ENCODE measurements around the gene SERPINB7. TPM values are rescaled to one million over a fixed set of nuclear protein-coding genes. Genes with fewer than 3 reads are reported as not detected.
"Not testable (repeated sequence)": the region's sequence is repeated elsewhere in the genome, so short reads cannot be mapped to it uniquely, and the experiment has no call there.

Gene SERPINB7
- total RNA-seq, 4 donors from 2014 or later: not detected

- TF ChIP-seq POLR2A (IDR thresholded peaks at IDR 0.05): no peak
- TF ChIP-seq CTCF (IDR thresholded peaks at IDR 0.05 in 4 of 5, conservative IDR thresholded peaks at IDR 0.05 in 1 of 5): no peak
- Histone ChIP-seq H3K36me3 (no peaks in the 10 kb centered on the region), H3K4me3 (no peak overlapping the region), H3K27ac (no peak overlapping the region), H3K4me1 (no peaks in the 10 kb centered on the region), H3K27me3 (no peaks in the 10 kb centered on the region), H3K9me3 (no peaks in the 10 kb centered on the region)
- ATAC-seq (no peak), DNase-seq (no peak)
- intact Hi-C loops (cut with DNase I; ENCODE audit: low total_unique reads): no loop called here
- in situ Hi-C loops (cut with MboI; ENCODE audit: low sequenced_read_pairs in 4 of 4): no loop called here
Observed at GRCh38 chr18:63753676-63754075, 21.5 kb upstream of the SERPINB7 start.

DNA sequence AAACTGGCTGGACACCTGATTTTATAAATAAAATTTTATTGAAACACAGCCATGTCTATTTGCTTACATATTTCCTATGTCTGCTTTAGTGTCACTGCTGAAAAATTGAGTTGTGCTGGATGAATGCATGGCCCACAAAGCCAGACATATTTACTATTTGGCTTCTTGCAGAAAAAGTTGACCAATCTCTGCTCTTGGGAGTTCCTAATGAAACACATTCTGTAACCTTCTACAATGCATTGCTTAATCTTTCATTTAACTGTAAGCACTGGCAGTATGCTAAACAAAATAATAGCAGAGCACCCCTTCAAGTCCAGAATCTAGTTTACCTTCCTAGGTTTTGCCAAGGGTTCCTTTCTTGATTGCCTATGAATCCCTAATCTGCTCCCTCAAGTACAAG, 17.7 kb upstream of the SERPINB7 start:
- ATAC-seq (no peak), DNase-seq (no peak)
- TF ChIP-seq CTCF (IDR thresholded peaks at IDR 0.05 in 4 of 5, conservative IDR thresholded peaks at IDR 0.05 in 1 of 5) (no peak), POLR2A (IDR thresholded peaks at IDR 0.05) (no peak)
- in situ Hi-C loops (cut with MboI; ENCODE audit: low sequenced_read_pairs in 4 of 4) (no loop called here), intact Hi-C loops (cut with DNase I; ENCODE audit: low total_unique reads) (no loop called here)
- Histone ChIP-seq H3K9me3 (peaks cover 0 to 3% (median 0%) of the 10 kb centered on the region in 3 donors), H3K4me3 (no peak overlapping the region), H3K27ac (no peak overlapping the region), H3K36me3 (no peaks in the 10 kb centered on the region), H3K4me1 (no peaks in the 10 kb centered on the region), H3K27me3 (no peaks in the 10 kb centered on the region)

- peaks cover 0 to 3% (median 0%) of the 10 kb centered on the region in 3 donors for H3K9me3 ChIP-seq
- H3K27me3 ChIP-seq: no peaks in the 10 kb centered on the region
- in situ Hi-C loops (cut with MboI; ENCODE audit: low sequenced_read_pairs in 4 of 4) (no loop called here), intact Hi-C loops (cut with DNase I; ENCODE audit: low total_unique reads) (no loop called here)
- H3K36me3 ChIP-seq: no peaks in the 10 kb centered on the region
- H3K4me1 ChIP-seq: no peaks in the 10 kb centered on the region
- ATAC-seq (no peak), DNase-seq (no peak)
- TF ChIP-seq POLR2A (IDR thresholded peaks at IDR 0.05) (no peak), CTCF (IDR thresholded peaks at IDR 0.05 in 4 of 5, conservative IDR thresholded peaks at IDR 0.05 in 1 of 5) (no peak)
- no peak overlapping the region for H3K4me3 ChIP-seq
- H3K27ac ChIP-seq: no peak overlapping the region
Observed at GRCh38 chr18:63758615-63759240, 16.5 kb upstream of the SERPINB7 start.

DNA sequence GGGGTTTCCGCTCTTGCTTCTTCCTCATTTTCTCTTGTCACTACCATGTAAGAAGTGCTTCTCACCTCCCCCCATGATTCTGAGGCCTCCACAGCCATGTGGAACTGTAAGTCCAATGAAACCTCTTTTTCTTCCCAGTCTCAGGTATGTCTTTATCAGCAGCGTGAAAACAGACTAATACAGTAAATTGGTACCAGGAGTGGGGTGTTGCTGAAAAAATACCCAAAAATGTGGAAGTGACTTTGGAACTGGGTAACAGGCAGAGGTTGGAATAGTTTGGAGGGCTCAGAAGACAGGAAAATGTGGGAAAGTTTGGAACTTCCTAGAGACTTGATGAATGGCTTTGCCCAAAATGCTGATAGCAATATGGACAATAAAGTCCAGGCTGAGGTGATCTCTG, 15.4 kb upstream of the SERPINB7 start:
- H3K36me3 ChIP-seq; DNase-seq; H3K4me1 ChIP-seq; H3K27ac ChIP-seq; in situ Hi-C loops (cut with MboI; ENCODE audit: low sequenced_read_pairs in 4 of 4); H3K9me3 ChIP-seq; H3K4me3 ChIP-seq; H3K27me3 ChIP-seq; intact Hi-C loops (cut with DNase I; ENCODE audit: low total_unique reads); ATAC-seq: not testable (repeated sequence)

- no peak overlapping the region for H3K4me3 ChIP-seq
- DNase-seq: no peak
- H3K36me3 ChIP-seq: no peaks in the 10 kb centered on the region
- no peaks in the 10 kb centered on the region for H3K27me3 ChIP-seq
- no peak for ATAC-seq
- intact Hi-C loops (cut with DNase I; ENCODE audit: low total_unique reads) (no loop called here), in situ Hi-C loops (cut with MboI; ENCODE audit: low sequenced_read_pairs in 4 of 4) (no loop called here)
- no peaks in the 10 kb centered on the region for H3K4me1 ChIP-seq
- H3K27ac ChIP-seq: no peak overlapping the region
- H3K9me3 ChIP-seq: peaks cover 0 to 3% (median 0%) of the 10 kb centered on the region in 3 donors
- TF ChIP-seq POLR2A (IDR thresholded peaks at IDR 0.05) (no peak), CTCF (IDR thresholded peaks at IDR 0.05 in 4 of 5, conservative IDR thresholded peaks at IDR 0.05 in 1 of 5) (no peak)
Observed at GRCh38 chr18:63762518-63762917, 12.7 kb upstream of the SERPINB7 start.

All from gastrocnemius medialis (tissue), 4 donors.